Glomerular endothelial cell (primary cell): ENCODE data around the gene NUTF2. TPM values are rescaled to one million over a fixed set of nuclear protein-coding genes. Genes with fewer than 3 reads are reported as not detected.
A peak's percentile ranks its signal among the peaks of the same experiment; 100 is the strongest.
"Not testable (repeated sequence)": the region's sequence is repeated elsewhere in the genome, so short reads cannot be mapped to it uniquely, and the experiment has no call there.

ENCODE experiments used
- DNase-seq: peaks from one replicate; pipeline ENCODE4 v3.0.0-alpha.2; 2011; ENCODE audit warnings: low read depth, low spot score; ENCODE audit errors: extremely low read depth
- total RNA-seq: library from RNA; depleted of rRNA; stranded (reverse); fragments of >200 nt; gene quantifications from 2 replicates; pipeline ENCODE4 v1.2.3, GENCODE V29; 2015

NUTF2 gene
- total RNA-seq, 1 donor from 2014 or later: 253 TPM

- not testable (repeated sequence) for DNase-seq
These were observed 9.5 kb upstream of the NUTF2 start for GRCh38 chr16:67837190-67837589.

DNA sequence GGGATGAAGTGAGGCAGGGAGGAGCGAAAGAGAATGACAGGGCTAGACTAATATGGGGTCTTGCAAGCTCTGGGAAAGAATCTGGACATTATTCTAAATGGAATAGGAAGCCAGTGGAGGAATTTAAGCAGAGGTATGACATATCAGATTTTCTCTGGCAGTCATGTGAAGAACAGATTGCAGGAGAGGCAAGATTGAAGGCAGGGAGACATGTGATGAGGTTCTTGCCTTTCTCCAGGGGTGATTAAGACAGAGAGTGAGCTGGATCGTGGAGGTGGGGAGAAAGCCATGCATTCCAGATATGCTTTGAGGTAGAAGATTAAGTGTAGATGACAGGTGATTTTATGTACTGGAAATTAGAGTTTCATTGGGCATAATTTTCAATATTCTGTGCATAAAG, 8.9 kb upstream of the NUTF2 start:
- DNase-seq: no peak

- no peak for DNase-seq
These were observed 5.4 kb upstream of the NUTF2 start for GRCh38 chr16:67841198-67841815.

- peak; percentile 77 for DNase-seq
These were observed 4.8 kb upstream of the NUTF2 start, which contains the start of gene THAP11 for GRCh38 chr16:67841816-67842508. Gene THAP11 (plus strand): TSS chr16:67842320. CDS start chr16:67842555, 235 bp downstream.

- DNase-seq: no peak
These were observed 4.0 kb upstream of the NUTF2 start for GRCh38 chr16:67842509-67843342.

GRCh38 chr16:67843343-67843765, 3.4 kb upstream of the NUTF2 start:
- DNase-seq: no peak

- DNase-seq: no peak
These were observed 2.2 kb upstream of the NUTF2 start for GRCh38 chr16:67844497-67844896.

- no peak for DNase-seq
These were observed 1.3 kb upstream of the NUTF2 start for GRCh38 chr16:67845291-67846062.

GRCh38 chr16:67846063-67846319, 742 bp upstream of the NUTF2 start:
- DNase-seq: no peak

GRCh38 chr16:67847064-67847861, 530 bp downstream of the NUTF2 start, which contains the start of gene CENPT:
Gene CENPT (minus strand): TSS chr16:67847693. CDS start chr16:67833859, 13,834 bp downstream.
- no peak for DNase-seq

DNA sequence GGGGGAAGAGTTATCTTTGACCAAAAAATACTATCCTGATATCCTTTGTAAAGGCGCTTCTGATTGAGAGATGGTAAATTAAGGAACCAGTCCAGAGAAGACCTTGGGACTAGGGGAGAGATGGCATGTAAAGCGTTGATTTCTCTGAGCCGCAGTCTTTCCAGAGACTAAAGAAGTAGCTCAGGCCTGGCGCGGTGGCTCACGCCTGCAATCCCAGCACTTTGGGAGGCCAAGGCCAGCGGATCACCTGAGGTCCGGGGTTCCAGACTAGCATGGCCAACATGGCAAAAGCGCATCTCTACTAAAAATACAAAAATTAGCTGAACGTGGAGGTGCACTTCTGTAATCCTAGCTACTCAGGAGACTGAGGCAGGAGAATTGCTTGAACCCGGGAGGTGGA, 1.4 kb downstream of the NUTF2 start:
- no peak for DNase-seq

GRCh38 chr16:67853670-67854069, 6.9 kb downstream of the NUTF2 start:
- no peak for DNase-seq

DNA sequence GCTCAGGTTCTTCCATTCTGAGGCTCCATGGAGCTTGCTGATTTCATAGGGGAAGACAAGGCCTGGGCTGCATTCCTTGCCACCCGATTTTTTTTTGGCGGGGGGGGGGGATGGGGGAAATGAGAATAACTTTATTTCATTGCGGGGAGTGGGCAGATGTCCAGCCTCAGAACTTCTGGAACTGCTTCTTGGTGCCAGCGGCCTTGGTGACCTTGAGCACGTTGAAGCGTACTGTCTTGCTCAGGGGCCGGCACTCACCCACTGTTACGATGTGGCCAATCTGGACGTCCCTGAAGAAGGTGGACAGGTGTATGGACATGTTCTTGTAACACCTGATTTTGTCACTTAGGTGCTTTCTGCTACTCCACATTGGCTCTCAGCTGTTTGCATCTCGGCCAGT, 9.1 kb downstream of the NUTF2 start:
- no peak for DNase-seq

GRCh38 chr16:67856927-67857546, 10.3 kb downstream of the NUTF2 start:
- DNase-seq: no peak

DNA sequence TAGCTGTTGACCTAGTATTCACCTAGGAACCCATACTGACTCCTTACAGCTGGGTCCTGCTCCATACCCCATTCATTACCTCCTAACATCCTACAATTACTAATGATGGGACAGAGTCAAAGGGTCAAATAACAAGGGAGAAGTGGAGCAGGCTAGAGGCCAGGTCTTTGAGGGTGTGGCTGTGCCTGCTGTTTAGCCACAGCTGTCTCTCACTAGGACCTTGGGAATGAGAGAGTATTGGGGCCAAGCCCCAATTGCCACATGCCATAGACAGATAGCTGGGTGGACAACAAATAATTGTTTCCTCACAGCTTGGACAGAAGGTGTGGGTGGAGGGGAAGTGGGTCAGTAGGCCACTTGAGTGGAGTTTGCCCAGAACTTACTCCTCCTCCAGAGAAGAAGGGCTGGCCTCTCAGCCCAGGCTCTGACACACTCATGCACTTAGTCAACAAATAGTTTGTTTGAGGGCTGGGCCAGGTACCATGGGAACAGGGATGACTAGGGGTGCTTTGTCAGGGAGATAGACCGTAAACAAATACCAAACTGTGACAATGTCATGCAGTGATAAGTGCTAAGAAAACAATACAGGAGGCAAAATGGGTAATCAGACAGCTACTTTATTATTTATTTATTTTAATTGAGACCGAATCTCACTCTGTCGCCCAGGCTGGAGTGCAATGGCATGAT, 11.0 kb downstream of the NUTF2 start:
- DNase-seq: peak; percentile 67

DNA sequence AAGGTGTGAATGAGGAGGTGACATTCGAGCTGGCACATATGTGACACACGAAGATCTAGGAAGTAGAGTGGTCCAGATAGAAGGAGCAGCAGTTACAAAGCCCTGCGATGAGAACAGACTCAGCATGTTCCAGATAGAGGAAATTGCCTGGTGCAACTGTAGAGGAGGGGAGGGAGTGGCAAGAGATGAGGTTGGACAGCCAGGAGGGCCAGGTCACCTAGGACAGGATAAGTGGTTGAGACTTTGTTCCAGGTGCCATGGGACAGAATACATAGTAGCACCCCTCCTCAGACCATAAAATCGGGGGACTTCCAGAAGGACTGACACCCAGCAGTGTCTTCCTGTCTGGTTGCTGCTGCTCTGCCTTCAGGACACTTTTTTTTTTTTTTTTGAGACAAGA, 11.8 kb downstream of the NUTF2 start:
- no peak for DNase-seq

GRCh38 chr16:67860589-67861398, 14.1 kb downstream of the NUTF2 start:
- no peak for DNase-seq

DNA sequence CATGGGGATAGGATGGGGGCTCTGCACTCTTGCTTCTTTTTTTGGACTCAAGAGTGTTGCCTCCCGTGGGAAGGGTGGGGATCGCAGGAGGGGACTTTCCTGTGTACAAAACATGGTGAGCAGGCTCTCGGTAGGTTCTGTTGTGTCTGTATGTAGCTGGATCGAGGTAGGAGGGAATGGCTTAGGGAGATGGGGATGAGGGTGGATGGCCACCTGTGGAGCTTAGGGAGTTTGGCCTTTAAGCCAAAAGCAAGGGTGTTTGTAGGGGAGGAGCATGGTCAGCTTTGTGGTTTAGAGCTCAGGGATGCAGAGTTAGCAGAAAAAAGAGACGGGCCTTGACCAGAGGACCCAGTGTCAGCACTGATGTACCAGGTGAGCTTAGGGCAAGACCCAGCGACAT, 15.1 kb downstream of the NUTF2 start:
- no peak for DNase-seq
